RPMI7951 (cell line): ENCODE measurements around the gene NAALADL1. TPM values are rescaled to one million over a fixed set of nuclear protein-coding genes. Genes with fewer than 3 reads are reported as not detected.
"Not testable (repeated sequence)": the region's sequence is repeated elsewhere in the genome, so short reads cannot be mapped to it uniquely, and the experiment has no call there.

Experiments
- DNase-seq: peaks from one replicate; pipeline ENCODE4 v3.0.0-alpha.2; 2012; ENCODE audit warnings: low read depth
- total RNA-seq: library from RNA; depleted of rRNA; stranded (reverse); fragments of >200 nt; shearing (Covaris generic); gene quantifications from 2 replicates; pipeline ENCODE4 v1.2.3, GENCODE V29; 2014; rRNA removed

Gene NAALADL1
- total RNA-seq, 1 experiment from 2014 or later, result not detected

GRCh38 chr11:65013888-65014725, 44.2 kb downstream of the NAALADL1 start, which contains the start of gene ARL2:
Gene ARL2 (plus strand): TSS chr11:65014160. CDS start chr11:65014208, 48 bp downstream.
- peak; percentile 87 for DNase-seq

- DNase-seq, result peak; percentile 85
Observed at GRCh38 chr11:65013130-65013887, 45.0 kb downstream of the NAALADL1 start.

- DNase-seq, result no peak
Observed at GRCh38 chr11:65008873-65009272, 49.5 kb downstream of the NAALADL1 start.

- no peak for DNase-seq
Observed at GRCh38 chr11:65008016-65008415, 50.3 kb downstream of the NAALADL1 start.

GRCh38 chr11:65003968-65004367, 54.4 kb downstream of the NAALADL1 start:
- not testable (repeated sequence) for DNase-seq

- peak; percentile 30 for DNase-seq
Observed at GRCh38 chr11:65003282-65003681, 55.1 kb downstream of the NAALADL1 start.

GRCh38 chr11:65002706-65003105, 55.6 kb downstream of the NAALADL1 start:
- no peak for DNase-seq

- no peak for DNase-seq
Observed at GRCh38 chr11:64999478-64999877, 58.9 kb downstream of the NAALADL1 start.

- no peak for DNase-seq
Observed at GRCh38 chr11:64998690-64999431, 59.5 kb downstream of the NAALADL1 start.

- DNase-seq, result no peak
Observed at GRCh38 chr11:64998141-64998540, 60.2 kb downstream of the NAALADL1 start.

- peak; percentile 88 for DNase-seq
Observed at GRCh38 chr11:64996710-64997380, 61.5 kb downstream of the NAALADL1 start, which contains the start of gene BATF2. Gene BATF2 (minus strand): TSS chr11:64996971. CDS start chr11:64996914, 57 bp downstream.

- DNase-seq, result no peak
Observed at GRCh38 chr11:64996327-64996709, 62.0 kb downstream of the NAALADL1 start.

Other genes with a start within 250 kb of the NAALADL1 start
- 11.7 and 14.8 TPM in 2 replicates for gene MEN1, start 248.0 kb downstream of the NAALADL1 start, total RNA-seq
- 0.20 TPM in 1 of 2 replicates, not detected in the other for gene CDC42BPG, start 213.9 kb downstream of the NAALADL1 start, total RNA-seq
- gene EHD1, start 179.9 kb downstream of the NAALADL1 start, total RNA-seq, result 82.1 and 92.3 TPM in 2 replicates
- 6.6 and 7.2 TPM in 2 replicates for gene ATG2A, start 141.3 kb downstream of the NAALADL1 start, total RNA-seq
- gene PPP2R5B, start 133.9 kb downstream of the NAALADL1 start, total RNA-seq, result 12.5 and 17.8 TPM in 2 replicates
- gene GPHA2, start 122.7 kb downstream of the NAALADL1 start, total RNA-seq, result not detected in 2 replicates
- not detected in 2 replicates for gene MAJIN, start 86.4 kb downstream of the NAALADL1 start, total RNA-seq
- 0.59 and 0.84 TPM in 2 replicates for gene BATF2, start 61.6 kb downstream of the NAALADL1 start, total RNA-seq
- 166 and 176 TPM in 2 replicates for gene ARL2, start 44.4 kb downstream of the NAALADL1 start, total RNA-seq
- gene SNX15, start 31.1 kb downstream of the NAALADL1 start, total RNA-seq, result 25.8 and 27.0 TPM in 2 replicates
- gene SAC3D1, start 17.3 kb downstream of the NAALADL1 start, total RNA-seq, result 18.9 and 21.0 TPM in 2 replicates
- 41.7 and 45.7 TPM in 2 replicates for gene CDCA5, start 25.5 kb upstream of the NAALADL1 start, total RNA-seq
- gene ZFPL1, start 25.7 kb upstream of the NAALADL1 start, total RNA-seq, result 58.3 and 65.6 TPM in 2 replicates
- 48.7 and 108 TPM in 2 replicates for gene VPS51, start 37.7 kb upstream of the NAALADL1 start, total RNA-seq
- 5.0 and 6.0 TPM in 2 replicates for gene TM7SF2, start 53.3 kb upstream of the NAALADL1 start, total RNA-seq
- gene ZNHIT2, start 59.1 kb upstream of the NAALADL1 start, total RNA-seq, result 7.6 and 10.2 TPM in 2 replicates
- 366 and 448 TPM in 2 replicates for gene FAU, start 63.6 kb upstream of the NAALADL1 start, total RNA-seq
- 50.6 and 69.5 TPM in 2 replicates for gene MRPL49, start 63.8 kb upstream of the NAALADL1 start, total RNA-seq
- gene SYVN1, start 76.0 kb upstream of the NAALADL1 start, total RNA-seq, result 15.6 and 29.2 TPM in 2 replicates
- not detected in 2 replicates for gene SPDYC, start 111.7 kb upstream of the NAALADL1 start, total RNA-seq
- gene CAPN1, start 123.4 kb upstream of the NAALADL1 start, total RNA-seq, result 195 and 272 TPM in 2 replicates
- gene POLA2, start 203.4 kb upstream of the NAALADL1 start, total RNA-seq, result 28.1 and 43.7 TPM in 2 replicates